H54 (cell line): ENCODE data around the gene ETV4.
"Not testable (repeated sequence)": the region's sequence is repeated elsewhere in the genome, so short reads cannot be mapped to it uniquely, and the experiment has no call there.

Source experiments
- DNase-seq: peaks from one replicate; pipeline ENCODE4 v3.0.0; 2011; ENCODE audit warnings: low spot score, mixed read lengths; ENCODE audit not compliant: insufficient read length
- FAIRE-seq: peaks from 3 replicates; lab custom pipeline; 2011; peaks lifted over from hg19 to GRCh38; lab: Jason Lieb, UNC
- POLR2A ChIP-seq: IDR thresholded peaks from 2 replicates; pipeline ENCODE4 v1.6.1; 2011; ENCODE audit warnings: low read depth, mild to moderate bottlenecking, low read length

The ETV4 gene

DNA sequence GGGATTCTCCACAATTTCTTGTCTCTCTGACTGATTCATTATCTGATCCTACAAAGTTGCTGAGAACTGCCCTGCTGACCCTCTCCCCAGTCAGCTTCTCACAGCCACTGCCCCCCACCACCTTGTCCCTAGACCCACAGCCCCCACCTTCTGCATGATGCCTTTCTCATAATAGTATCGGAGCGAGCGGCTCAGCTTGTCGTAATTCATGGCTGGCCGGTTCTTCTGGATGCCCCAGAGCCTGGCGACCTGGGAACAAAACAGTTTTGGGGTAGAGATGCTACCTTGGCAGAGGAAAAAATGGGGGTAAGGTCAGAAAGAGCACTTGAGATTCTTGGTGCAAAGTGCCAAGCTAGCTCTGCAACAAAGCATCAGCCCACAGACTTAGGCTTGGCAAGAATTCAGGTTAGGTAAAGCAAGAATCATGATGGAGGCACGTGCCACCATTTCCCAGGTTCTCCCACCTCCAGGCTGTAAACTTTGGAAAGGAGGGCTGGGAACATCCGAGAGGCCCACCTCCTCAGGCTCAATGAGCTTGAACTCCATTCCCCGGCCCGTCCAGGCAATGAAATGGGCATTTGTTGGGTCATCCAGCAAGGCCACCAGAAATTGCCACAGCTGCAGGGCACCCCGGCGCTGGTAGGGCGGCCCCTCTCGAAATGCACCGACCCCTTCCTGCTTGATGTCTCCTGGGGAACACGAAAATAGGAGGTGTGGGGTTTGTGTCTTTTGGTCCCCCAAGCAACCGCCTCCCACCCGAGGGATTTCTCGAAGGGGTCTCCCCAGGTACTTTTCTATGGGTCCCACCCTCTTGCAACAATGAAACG lies 16.9 kb downstream of the ETV4 start:
- FAIRE-seq (no peak), DNase-seq (no peak)
- no peak for TF ChIP-seq POLR2A

DNA sequence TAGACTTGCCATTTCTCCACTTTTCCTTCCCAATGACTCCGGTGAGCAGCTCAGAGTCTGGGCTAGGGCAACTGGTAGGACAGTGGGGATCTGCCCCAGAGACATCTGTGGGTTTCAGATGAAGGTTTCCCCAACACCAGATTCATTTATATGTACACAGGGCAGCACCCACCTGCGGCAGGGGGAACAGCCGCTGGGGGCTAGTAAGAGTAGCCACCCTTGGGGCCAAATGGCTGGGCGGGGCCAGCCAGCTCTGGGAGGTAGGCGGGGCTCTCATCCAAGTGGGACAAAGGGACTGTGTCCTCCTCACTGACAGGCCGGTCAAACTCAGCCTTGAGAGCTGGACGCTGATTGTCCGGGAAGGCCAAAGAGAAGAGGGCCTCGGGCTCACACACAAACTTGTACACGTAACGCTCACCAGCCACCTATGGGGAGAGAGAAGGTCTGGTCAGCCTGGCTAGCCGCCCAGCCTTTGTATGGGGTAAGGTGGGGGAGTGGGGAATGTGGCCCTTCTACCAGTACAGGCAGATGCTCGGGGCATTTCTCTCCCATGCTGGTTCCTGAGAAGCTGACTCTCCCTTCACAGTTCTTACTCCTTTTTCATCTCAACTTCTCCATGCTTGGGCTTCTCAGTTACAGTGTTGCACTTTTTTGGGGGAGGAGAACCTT lies 17.7 kb downstream of the ETV4 start:
- no peak for DNase-seq
- FAIRE-seq: no peak
- TF ChIP-seq POLR2A: no peak

- no peak for FAIRE-seq
- no peak for DNase-seq
- no peak for TF ChIP-seq POLR2A
Measured at GRCh38 chr17:43526886-43527648, 19.1 kb downstream of the ETV4 start.

DNA sequence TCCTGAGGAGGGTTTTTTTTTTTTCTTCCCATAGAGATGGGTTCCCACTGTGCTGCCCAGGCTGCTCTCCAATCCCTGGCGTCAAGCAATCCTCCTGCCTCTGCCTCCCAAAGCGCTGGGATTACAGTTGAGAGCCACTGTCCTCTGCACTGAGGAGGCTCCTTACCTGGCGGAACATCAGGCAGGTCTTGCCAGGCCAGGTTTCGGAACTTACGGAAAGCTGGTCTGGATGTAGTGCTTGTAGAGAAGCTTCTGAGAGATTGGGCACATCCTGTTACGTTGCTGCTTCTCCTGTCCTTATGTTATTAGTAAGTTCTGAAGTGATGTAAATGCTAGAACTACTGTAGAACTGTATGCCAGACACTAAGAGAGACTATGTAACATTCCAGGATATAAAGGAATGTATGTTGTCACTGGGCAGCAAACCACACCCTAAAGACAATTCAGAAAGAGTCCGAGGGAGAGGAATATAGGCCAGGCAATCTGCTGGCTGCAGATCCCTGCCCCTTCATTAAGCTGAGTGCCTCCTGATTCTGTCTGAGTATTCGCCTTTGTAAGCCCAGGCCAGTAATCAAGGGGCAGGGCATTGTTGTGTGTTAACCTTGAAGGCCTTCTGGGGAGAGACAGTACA lies 21.1 kb downstream of the ETV4 start:
- FAIRE-seq: no peak
- no peak for DNase-seq
- TF ChIP-seq POLR2A: no peak

DNA sequence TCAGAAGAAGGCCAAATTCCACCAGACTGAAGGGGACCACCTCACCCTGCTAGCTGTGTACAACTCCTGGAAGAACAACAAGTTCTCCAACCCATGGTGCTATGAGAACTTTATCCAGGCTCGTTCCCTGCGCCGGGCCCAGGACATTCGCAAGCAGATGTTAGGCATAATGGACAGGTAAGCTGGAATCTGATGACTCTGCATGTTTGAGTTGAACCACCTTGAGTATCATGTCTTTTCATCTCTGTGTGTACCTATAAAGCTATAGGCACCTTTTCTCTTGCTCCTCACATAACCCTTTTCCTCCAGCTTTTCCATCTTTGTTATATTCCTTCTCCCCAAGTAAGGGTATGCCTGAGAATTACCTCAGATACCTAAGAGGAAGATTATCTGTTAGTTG lies 24.8 kb downstream of the ETV4 start:
- DNase-seq: no peak

DNA sequence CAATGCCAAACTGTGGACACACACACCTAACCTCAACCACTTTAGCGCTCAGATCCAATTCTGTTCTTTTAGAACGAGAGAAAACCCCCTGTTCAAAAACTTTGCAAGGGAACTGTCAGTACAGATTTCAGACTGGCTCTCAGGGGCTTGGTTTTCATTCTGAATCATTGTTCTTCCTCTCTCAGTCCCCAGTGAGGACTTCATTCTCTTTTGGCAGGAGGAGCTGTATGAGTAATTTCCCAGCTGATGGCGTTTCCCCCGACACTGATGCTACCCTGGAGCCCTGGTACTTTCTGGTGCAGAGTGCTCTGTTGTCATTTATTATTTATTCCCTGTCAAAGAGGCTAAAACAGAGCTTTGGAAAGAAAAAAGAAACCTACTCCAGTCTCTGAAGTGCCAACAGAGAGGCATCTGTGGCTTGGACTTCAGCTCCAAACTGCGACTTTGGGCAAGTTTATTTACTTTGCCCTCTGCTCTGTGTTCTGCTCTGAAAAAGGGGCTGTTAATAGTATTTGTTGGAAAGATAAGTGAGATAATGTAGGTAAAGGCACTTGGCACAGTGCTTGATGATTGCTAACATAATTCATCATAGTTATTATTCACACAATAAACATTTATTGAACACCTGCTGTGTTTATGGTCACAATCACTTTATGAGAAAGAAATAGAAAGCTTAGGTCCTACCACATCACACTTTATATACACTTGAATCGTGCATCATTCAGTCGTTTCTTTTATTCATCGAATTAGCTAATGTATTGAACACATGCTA lies 28.3 kb downstream of the ETV4 start:
- peak; percentile 61 for DNase-seq
- no peak for TF ChIP-seq POLR2A
- no peak for FAIRE-seq

More for the DNA sequence above, 24.8 kb downstream of the ETV4 start:
- TF ChIP-seq POLR2A: no peak
- FAIRE-seq: no peak

DNA sequence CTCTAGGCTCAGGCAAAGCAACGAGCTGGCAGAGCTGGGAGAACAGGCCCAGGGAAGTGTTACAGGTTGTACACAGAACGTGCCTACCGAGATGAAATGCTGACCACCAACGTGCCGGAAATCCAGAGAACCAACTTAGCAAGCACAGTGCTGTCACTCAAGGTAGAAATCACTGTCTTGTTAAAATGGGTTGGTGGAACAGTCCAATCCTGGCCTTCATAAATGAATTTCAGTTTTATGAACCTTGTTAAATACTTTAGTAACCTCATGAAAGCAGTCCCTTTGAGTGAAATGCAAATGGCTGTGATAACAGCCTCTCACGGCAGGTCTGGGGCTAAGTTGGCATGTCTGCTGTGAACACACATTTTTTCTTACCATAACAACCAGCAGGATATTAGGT lies 29.0 kb downstream of the ETV4 start:
- DNase-seq (no peak), FAIRE-seq (no peak)
- TF ChIP-seq POLR2A: no peak

GRCh38 chr17:43515656-43516055 lies 30.5 kb downstream of the ETV4 start:
- TF ChIP-seq POLR2A: no peak
- no peak for FAIRE-seq
- no peak for DNase-seq

DNA sequence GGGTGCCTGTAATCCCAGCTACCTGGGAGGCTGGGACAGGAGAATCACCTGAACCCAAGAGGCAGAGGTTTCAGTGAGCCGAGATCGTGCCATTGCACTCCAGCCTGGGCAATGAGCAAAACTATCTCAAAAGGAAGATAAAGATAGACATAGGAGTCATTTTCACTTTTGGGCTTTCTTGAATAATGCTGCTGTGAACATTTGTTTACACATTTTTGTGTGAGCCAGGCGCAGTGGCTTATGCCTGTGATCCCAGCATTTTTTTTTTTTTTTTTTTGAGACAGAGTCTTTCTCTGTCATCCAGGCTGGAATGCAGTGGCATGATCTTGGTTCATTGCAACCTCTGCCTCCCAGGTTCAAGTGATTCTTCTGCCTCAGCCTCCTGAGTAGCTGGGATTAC lies 34.9 kb downstream of the ETV4 start:
- not testable (repeated sequence) for DNase-seq, FAIRE-seq

- DNase-seq, FAIRE-seq: not testable (repeated sequence)
Measured at GRCh38 chr17:43509440-43509839, 36.7 kb downstream of the ETV4 start.

- DNase-seq (no peak), FAIRE-seq (no peak)
- TF ChIP-seq POLR2A: no peak
Measured at GRCh38 chr17:43490621-43491020, 55.5 kb downstream of the ETV4 start.

- TF ChIP-seq POLR2A: peak; percentile 85
- peak; percentile 85 for DNase-seq
- peak; percentile 64 for FAIRE-seq
Measured at GRCh38 chr17:43483674-43484551, 62.2 kb downstream of the ETV4 start, which contains the start of gene DHX8. DHX8 (plus strand) TSS chr17:43483975; CDS start chr17:43484038, 63 bp downstream.
